Cardiac fibroblast (primary cell): ENCODE data around the gene ASTN2.

Experiments used
- DNase-seq, 2 donors: peaks; one replicate each; pipeline versions ENCODE4 v3.0.0 to v3.0.0-alpha.2; 2010; ENCODE audit warnings: low read depth in 2 of 2
- H3K4me3 ChIP-seq, 2 donors: replicated peaks in 1 of 2; 1 replicate in 1 of 2; 2 replicates in 1 of 2; pipeline ENCODE4 v1.5.1; 2011; ENCODE audit warnings: low read depth in 2 of 2, low read length in 2 of 2, mild to moderate bottlenecking in 2 of 2, moderate library complexity in 1 of 2
- TF ChIP-seq, protein P1 (sequence below): IDR thresholded peaks from one replicate; pipeline ENCODE4 v1.5.1; 2011; ENCODE audit warnings: low read depth, mild to moderate bottlenecking, low read length, inconsistent platforms

Gene ASTN2

DNA sequence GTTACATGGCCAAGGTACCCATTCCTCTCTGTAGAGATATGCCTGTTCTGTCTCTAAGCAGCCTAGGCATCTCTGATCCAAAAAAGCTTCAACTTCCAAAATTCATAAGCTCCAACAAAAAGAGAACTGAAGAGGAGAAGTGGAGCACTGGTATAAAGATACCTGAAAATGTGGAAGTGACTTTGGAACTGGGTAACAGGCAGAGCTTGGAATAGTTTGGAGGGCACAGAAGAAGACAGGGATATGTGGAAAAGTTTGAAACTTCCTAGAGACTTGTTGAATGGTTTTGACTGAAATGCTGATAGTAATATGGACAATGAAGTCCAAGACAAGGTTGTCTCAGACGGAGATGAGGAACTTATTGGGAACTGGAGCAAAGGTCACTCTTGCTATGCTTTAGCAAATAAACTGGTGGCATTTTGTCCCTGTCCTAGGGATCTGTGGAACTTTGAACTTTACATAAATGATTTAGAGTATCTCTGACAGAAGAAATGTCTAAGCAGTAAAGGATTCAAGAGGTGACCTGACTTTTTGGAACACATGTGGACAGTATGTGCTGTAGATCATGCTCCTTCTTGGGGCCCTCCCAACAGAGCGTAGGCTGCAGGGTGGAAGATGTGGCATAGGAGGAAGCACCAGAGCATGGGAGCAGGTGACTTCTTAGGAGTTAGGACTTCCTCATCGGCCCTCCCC, 889.9 kb downstream of the ASTN2 start:
- no peak overlapping the region for H3K4me3 ChIP-seq
- DNase-seq, result no peak
- TF ChIP-seq, protein P1, sequence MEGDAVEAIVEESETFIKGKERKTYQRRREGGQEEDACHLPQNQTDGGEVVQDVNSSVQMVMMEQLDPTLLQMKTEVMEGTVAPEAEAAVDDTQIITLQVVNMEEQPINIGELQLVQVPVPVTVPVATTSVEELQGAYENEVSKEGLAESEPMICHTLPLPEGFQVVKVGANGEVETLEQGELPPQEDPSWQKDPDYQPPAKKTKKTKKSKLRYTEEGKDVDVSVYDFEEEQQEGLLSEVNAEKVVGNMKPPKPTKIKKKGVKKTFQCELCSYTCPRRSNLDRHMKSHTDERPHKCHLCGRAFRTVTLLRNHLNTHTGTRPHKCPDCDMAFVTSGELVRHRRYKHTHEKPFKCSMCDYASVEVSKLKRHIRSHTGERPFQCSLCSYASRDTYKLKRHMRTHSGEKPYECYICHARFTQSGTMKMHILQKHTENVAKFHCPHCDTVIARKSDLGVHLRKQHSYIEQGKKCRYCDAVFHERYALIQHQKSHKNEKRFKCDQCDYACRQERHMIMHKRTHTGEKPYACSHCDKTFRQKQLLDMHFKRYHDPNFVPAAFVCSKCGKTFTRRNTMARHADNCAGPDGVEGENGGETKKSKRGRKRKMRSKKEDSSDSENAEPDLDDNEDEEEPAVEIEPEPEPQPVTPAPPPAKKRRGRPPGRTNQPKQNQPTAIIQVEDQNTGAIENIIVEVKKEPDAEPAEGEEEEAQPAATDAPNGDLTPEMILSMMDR, result no peak

- no peak for DNase-seq
- no peak overlapping the region for H3K4me3 ChIP-seq
- TF ChIP-seq, protein P1, result no peak
Measured at GRCh38 chr9:116520218-116520617, 894.6 kb downstream of the ASTN2 start.

GRCh38 chr9:116516456-116516855, 898.4 kb downstream of the ASTN2 start:
- TF ChIP-seq, protein P1, result no peak
- H3K4me3 ChIP-seq, result no peak overlapping the region
- peak; percentile 26 to 31 for DNase-seq

- TF ChIP-seq, protein P1, result no peak
- H3K4me3 ChIP-seq, result no peak overlapping the region
- no peak for DNase-seq
Measured at GRCh38 chr9:116515541-116515940, 899.3 kb downstream of the ASTN2 start.

DNA sequence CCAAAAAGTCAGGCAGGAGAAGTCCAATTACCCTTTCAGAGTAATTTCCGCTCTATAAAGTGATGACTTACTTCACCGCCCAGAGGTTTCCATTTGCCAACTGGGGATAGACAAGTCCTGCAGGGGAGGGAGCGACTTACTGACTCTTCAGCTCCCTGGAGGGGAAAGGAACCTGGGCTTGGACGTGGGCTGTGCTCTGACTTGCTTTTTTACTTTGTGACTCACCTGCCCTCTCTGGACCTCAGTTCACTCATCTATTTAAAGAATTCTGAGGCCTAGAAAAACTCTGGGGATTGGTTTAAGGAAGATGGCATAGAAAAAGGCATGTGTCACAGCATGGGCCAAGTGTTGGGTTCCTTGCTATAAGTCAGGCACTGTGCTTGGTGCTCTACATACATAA, 908.2 kb downstream of the ASTN2 start:
- H3K4me3 ChIP-seq, result no peak overlapping the region
- peak; percentile 23 to 80 for DNase-seq
- TF ChIP-seq, protein P1, result no peak

DNA sequence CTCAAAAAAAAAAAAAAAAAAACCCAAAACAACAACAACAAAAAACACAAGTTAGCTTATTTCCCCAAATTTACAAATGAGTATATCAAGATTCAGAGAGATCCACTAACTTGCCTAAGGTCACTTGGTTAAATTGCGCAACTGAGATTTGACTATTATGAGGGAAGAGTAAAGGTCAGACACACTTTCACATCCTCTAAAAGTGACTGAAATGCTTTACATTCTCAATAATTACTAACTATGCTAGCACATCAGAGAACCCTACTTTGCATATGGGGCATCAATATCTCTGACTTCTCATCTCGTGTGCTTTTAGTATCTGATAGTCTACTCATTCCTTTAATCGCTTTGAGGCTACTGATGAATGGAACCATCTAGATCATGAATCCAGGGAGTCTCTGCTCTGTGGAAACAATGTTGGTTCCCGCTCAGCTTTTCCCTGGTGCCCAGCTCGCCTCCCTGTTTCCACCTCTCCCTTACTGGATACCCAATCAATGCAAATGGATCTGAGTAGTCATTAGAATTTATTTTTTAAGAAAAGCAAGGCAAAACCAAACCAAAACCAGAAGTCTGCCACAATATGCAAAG, 909.9 kb downstream of the ASTN2 start:
- no peak for DNase-seq
- no peak overlapping the region for H3K4me3 ChIP-seq
- TF ChIP-seq, protein P1, result no peak
